Activated CD4-positive, alpha-beta T cell treated with anti-CD3 and anti-CD28 coated beads, Interleukin-2, Interleukin-6, amounts not matched to agents 100 ng/mL and 50 ng/mL, durations not matched to agents 16 hours and 8 hours (primary cell): Measurements from ENCODE around the gene ZNF20.
A peak's percentile ranks its signal among the peaks of the same experiment; 100 is the strongest.
"Not testable (repeated sequence)": the region's sequence is repeated elsewhere in the genome, so short reads cannot be mapped to it uniquely, and the experiment has no call there.

Source experiments
- DNase-seq: peaks from one replicate; pipeline ENCODE4 v3.0.0-alpha.2; 2020

Gene ZNF20

GRCh38 chr19:12111943-12112637, 28.1 kb downstream of the ZNF20 start:
- DNase-seq: no peak

GRCh38 chr19:12111176-12111575, 29.0 kb downstream of the ZNF20 start:
- no peak for DNase-seq

GRCh38 chr19:12103909-12104308, 36.2 kb downstream of the ZNF20 start:
- not testable (repeated sequence) for DNase-seq

- no peak for DNase-seq
These were observed 42.1 kb downstream of the ZNF20 start for GRCh38 chr19:12098040-12098439.

- DNase-seq: no peak
These were observed 44.9 kb downstream of the ZNF20 start for GRCh38 chr19:12095111-12095790.

GRCh38 chr19:12093777-12094176, 46.4 kb downstream of the ZNF20 start:
- peak; percentile 3 for DNase-seq

GRCh38 chr19:12092956-12093355, 47.2 kb downstream of the ZNF20 start:
- DNase-seq: no peak

- peak; percentile 69 for DNase-seq
These were observed 47.9 kb downstream of the ZNF20 start for GRCh38 chr19:12092065-12092867.

GRCh38 chr19:12090807-12091206, 49.3 kb downstream of the ZNF20 start:
- peak; percentile 62 for DNase-seq

- no peak for DNase-seq
These were observed 54.9 kb downstream of the ZNF20 start for GRCh38 chr19:12085074-12085818.

- not testable (repeated sequence) for DNase-seq
These were observed 56.8 kb downstream of the ZNF20 start for GRCh38 chr19:12083336-12083735.
